AG09309 (cell line): Measurements from ENCODE around the gene RFX4.

Experiments
- DNase-seq: peaks from one replicate; pipeline ENCODE4 v3.0.0-alpha.2; 2010; ENCODE audit warnings: low read depth
- H3K4me3 ChIP-seq: 2 replicates; pipeline ENCODE4 v1.5.1; 2011; ENCODE audit warnings: mild to moderate bottlenecking, low read depth, low read length, moderate library complexity; ENCODE audit not compliant: control insufficient read depth
- TF ChIP-seq, protein P1 (sequence below): IDR thresholded peaks from 2 replicates; pipeline ENCODE4 v1.5.1; 2011; ENCODE audit warnings: mild to moderate bottlenecking, low read depth, low read length, inconsistent platforms; ENCODE audit not compliant: insufficient read depth, control insufficient read depth; ENCODE audit errors: missing control alignments

Gene RFX4

DNA sequence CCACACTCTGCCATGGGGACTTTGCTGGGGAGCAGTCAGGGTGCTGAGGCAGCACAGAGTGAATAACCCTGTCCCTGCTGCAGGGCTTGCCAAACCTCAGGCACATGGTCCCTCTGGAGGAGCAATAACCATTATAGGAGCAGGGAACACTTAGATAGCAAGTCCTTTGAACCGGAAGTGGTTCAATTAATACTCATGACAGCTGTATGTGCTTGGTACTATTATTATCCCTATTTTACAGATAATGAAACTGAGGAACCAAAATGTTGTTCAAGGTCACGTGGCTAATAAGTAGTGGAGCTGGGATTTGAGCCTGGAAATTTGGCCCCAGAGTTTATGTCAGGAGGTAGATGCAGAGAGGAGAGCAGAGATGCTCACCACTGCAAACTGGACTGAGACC, 49.0 kb downstream of the RFX4 start:
- no peak overlapping the region for H3K4me3 ChIP-seq
- no peak for DNase-seq
- TF ChIP-seq, protein P1, sequence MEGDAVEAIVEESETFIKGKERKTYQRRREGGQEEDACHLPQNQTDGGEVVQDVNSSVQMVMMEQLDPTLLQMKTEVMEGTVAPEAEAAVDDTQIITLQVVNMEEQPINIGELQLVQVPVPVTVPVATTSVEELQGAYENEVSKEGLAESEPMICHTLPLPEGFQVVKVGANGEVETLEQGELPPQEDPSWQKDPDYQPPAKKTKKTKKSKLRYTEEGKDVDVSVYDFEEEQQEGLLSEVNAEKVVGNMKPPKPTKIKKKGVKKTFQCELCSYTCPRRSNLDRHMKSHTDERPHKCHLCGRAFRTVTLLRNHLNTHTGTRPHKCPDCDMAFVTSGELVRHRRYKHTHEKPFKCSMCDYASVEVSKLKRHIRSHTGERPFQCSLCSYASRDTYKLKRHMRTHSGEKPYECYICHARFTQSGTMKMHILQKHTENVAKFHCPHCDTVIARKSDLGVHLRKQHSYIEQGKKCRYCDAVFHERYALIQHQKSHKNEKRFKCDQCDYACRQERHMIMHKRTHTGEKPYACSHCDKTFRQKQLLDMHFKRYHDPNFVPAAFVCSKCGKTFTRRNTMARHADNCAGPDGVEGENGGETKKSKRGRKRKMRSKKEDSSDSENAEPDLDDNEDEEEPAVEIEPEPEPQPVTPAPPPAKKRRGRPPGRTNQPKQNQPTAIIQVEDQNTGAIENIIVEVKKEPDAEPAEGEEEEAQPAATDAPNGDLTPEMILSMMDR: no peak

DNA sequence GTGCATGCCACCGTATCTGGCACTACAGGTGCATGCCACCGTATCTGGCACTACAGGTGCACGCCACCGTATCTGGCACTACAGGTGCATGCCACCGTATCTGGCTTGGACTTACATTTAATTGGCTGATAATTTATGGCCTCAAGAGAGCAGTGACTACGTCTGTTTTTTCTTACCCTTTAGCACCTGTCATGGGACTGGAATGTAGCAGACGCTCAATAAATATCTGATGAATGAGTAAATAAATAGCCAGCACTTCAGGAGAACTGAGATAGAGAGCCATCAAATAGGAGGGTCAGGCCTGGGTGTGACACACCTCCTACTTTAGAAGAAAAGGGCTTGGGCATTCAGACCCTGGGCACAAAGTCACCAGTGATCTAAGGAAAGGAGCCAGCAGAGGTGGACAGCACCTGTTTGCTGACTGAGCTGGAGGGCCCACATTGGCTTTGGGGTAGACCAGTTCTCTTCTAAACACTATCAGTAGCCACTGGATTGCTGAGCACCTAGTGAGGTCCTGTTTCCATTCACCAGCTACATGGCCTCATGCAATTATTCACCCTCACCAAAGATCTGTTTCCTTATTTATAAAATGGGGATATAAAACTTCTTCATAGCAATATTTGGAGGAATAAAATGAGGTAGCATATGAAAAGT, 50.1 kb downstream of the RFX4 start:
- TF ChIP-seq, protein P1: no peak
- H3K4me3 ChIP-seq: no peak overlapping the region
- no peak for DNase-seq

DNA sequence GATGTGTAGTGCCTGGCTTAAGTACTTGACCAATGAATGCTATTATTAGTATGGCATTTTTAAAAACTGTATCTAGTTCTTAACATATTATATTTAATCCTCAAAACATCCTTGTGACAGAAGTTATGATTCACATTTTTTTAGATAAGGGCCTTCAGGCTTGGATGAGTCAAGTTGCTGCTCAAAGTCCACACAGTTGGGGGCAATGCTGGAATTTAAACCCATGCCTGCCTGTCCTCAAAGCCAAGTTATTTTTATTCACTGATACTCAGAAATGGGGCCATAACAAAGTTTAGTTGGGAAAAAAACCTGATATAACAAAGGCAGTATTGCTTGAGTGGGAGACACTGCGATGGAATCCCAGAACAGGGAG, 50.6 kb downstream of the RFX4 start:
- no peak overlapping the region for H3K4me3 ChIP-seq
- TF ChIP-seq, protein P1: no peak
- peak; percentile 1 for DNase-seq

DNA sequence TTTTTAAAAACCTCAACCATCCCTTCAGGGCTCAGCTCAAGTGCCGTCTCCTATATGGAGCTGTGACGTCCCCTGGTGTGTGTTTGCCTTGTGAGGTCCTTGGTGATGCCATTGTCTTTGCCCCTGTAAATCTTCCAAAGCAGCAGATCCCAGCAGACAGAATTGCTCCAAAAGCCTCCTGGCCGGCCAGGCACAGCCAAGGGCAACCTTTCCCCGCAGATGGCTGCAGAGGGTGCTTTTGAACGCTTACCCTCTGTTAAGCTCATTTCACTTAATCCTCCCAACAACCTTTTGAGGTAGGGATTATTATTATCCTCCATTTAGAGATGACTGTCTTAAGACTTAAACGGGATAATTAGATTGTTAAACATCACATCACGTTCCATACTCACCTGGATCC, 51.4 kb downstream of the RFX4 start:
- H3K4me3 ChIP-seq: no peak overlapping the region
- no peak for DNase-seq

GRCh38 chr12:106643000-106643399, 60.2 kb downstream of the RFX4 start:
- no peak for DNase-seq
- no peak overlapping the region for H3K4me3 ChIP-seq
- TF ChIP-seq, protein P1: no peak

More for the DNA sequence above, 51.4 kb downstream of the RFX4 start:
- TF ChIP-seq, protein P1: no peak

DNA sequence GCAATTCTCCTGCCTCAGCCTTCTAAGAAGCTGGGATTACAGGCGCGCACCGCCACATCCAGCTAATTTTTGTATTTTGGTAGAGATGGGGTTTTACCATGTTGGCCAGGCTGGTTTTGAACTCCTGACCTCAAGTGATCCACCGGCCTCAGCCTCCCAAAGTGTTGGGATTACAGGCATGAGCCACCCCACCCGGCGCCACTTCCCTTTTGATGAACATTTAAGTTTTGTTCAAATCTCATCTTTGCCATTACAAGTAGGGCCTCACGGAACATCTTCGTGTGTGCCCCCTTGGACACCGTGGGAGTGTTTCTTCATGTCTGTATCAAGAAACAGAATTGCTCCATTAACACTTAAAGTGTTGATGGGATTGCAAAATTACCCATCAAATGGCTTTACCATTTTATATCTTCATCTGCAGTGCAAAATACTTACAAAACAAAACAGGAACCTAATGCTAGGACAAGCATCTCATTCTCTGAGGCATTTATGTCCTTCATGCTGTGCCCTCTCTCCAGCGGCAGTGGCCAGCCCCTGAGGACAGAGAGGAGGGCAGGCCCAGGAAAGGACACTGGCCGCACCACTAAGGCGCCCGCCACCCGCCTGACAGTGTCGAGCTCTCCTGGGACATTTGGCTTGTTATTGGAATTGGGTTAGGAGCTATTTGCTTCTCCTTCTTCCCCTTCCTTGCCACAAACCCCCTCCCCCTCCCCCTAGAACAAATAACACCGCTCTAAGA, 61.7 kb downstream of the RFX4 start:
- no peak overlapping the region for H3K4me3 ChIP-seq
- no peak for DNase-seq
- TF ChIP-seq, protein P1: no peak
